ENCODE data around the gene STXBP4. TPM values are rescaled to one million over a fixed set of nuclear protein-coding genes. Genes with fewer than 3 reads are reported as not detected.

STXBP4 gene
- total and polyA plus RNA-seq, 2 experiments from 2014 or later = 25.0 to 52.1 TPM

- no peaks in the 10 kb centered on the region for H3K27me3 Mint-ChIP-seq (ENCODE audit: insufficient read depth, low read depth, poor library complexity)
- DNase-seq (ENCODE audit: low spot score) (no peak), ATAC-seq (no peak)
- H3K27ac Mint-ChIP-seq = no peak overlapping the region
- no peak overlapping the region for H3K27ac ChIP-seq (ENCODE audit: low read depth)
- H3K79me2 ChIP-seq (replicated peaks; ENCODE audit: insufficient read depth) = no peaks in the 10 kb centered on the region
- H3K4me3 Mint-ChIP-seq = no peak overlapping the region
- no peak for TF ChIP-seq JUNB (IDR thresholded peaks at IDR 0.05; ENCODE audit: unreplicated experiment)
- no peak for TF ChIP-seq ZNF114 (CRISPR knock-in tag; IDR thresholded peaks at IDR 0.05)
- no peaks in the 10 kb centered on the region; the same call in 1 of the 2 replicates for H3K4me1 ChIP-seq (ENCODE audit: insufficient read depth)
- no peak overlapping the region for H2AFZ ChIP-seq
- no peaks in the 10 kb centered on the region for H3K36me3 ChIP-seq (ENCODE audit: insufficient read depth)
- no peaks in the 10 kb centered on the region for H3K9me2 ChIP-seq (ENCODE audit: insufficient read depth)
- no peaks in the 10 kb centered on the region for H4K20me1 ChIP-seq (replicated peaks; ENCODE audit: insufficient read depth)
- no peaks in the 10 kb centered on the region for H3K36me3 Mint-ChIP-seq (ENCODE audit: low read depth)
- H3F3A ChIP-seq (replicated peaks; ENCODE audit: low read depth) = no peaks in the 10 kb centered on the region
- no peaks in the 10 kb centered on the region for H3K9me3 Mint-ChIP-seq
- no peak overlapping the region for H3K4me2 ChIP-seq
- peaks cover 11% of the 10 kb centered on the region for H3K4me1 Mint-ChIP-seq
- no peak overlapping the region for H3K4me3 ChIP-seq
- H3K27me3 ChIP-seq (ENCODE audit: insufficient read depth) = no peaks in the 10 kb centered on the region
Measured at GRCh38 chr17:55069983-55070529, 101.5 kb downstream of the STXBP4 start.

GRCh38 chr17:55072898-55073297 is 104.3 kb downstream of the STXBP4 start:
- no peaks in the 10 kb centered on the region for H3K36me3 Mint-ChIP-seq (ENCODE audit: low read depth)
- no peak for ATAC-seq
- H3K27me3 Mint-ChIP-seq (ENCODE audit: insufficient read depth, low read depth, poor library complexity) = no peaks in the 10 kb centered on the region
- Histone ChIP-seq H3K27ac (ENCODE audit: low read depth) (no peak overlapping the region), H4K20me1 (replicated peaks; ENCODE audit: insufficient read depth) (no peaks in the 10 kb centered on the region), H3K4me2 (no peak overlapping the region), H3K36me3 (ENCODE audit: insufficient read depth) (no peaks in the 10 kb centered on the region), H3K27me3 (ENCODE audit: insufficient read depth) (no peaks in the 10 kb centered on the region), H3K4me1 (ENCODE audit: insufficient read depth) (no peaks in the 10 kb centered on the region; the same call in 1 of the 2 replicates), H3K9me2 (ENCODE audit: insufficient read depth) (no peaks in the 10 kb centered on the region), H3F3A (replicated peaks; ENCODE audit: low read depth) (no peaks in the 10 kb centered on the region), H3K79me2 (replicated peaks; ENCODE audit: insufficient read depth) (no peaks in the 10 kb centered on the region), H2AFZ (no peak overlapping the region), H3K4me3 (no peak overlapping the region)
- H3K4me1 Mint-ChIP-seq = peaks cover 6% of the 10 kb centered on the region
- no peak overlapping the region for H3K27ac Mint-ChIP-seq
- DNase-seq (ENCODE audit: low spot score) = no peak
- no peak overlapping the region for H3K4me3 Mint-ChIP-seq
- no peaks in the 10 kb centered on the region for H3K9me3 Mint-ChIP-seq
- no peak for TF ChIP-seq NANOG (IDR thresholded peaks at IDR 0.05; ENCODE audit: borderline replicate concordance)
- no peak for TF ChIP-seq CTCF (conservative IDR thresholded peaks at IDR 0.05; ENCODE audit: low read depth in 2 of 2)
- TF ChIP-seq POLR2AphosphoS5 (IDR thresholded peaks at IDR 0.05; ENCODE audit: low read depth) = no peak
- TF ChIP-seq EZH2phosphoT487 (IDR thresholded peaks at IDR 0.05; ENCODE audit: unreplicated experiment) = no peak
- TF ChIP-seq EZH2 (IDR thresholded peaks at IDR 0.05; ENCODE audit: low read depth, unreplicated experiment) = no peak
- TF ChIP-seq JUNB (IDR thresholded peaks at IDR 0.05; ENCODE audit: unreplicated experiment) = no peak
- no peak for TF ChIP-seq ZNF114 (CRISPR knock-in tag; IDR thresholded peaks at IDR 0.05)
- TF ChIP-seq STAT1 (IDR thresholded peaks at IDR 0.05; ENCODE audit: unreplicated experiment) = no peak
- TF ChIP-seq REST (IDR thresholded peaks at IDR 0.05; ENCODE audit: unreplicated experiment) = no peak
- no peak for TF ChIP-seq CREB1 (CRISPR knock-in tag; IDR thresholded peaks at IDR 0.05; ENCODE audit: low read depth)
- no peak for TF ChIP-seq ZNF462 (CRISPR knock-in tag; IDR thresholded peaks at IDR 0.05)
